Activated CD8-positive, alpha-beta T cell treated with anti-CD3 and anti-CD28 coated beads for 36 hours (primary cell): Measurements from ENCODE around the gene CAPN5. TPM values are rescaled to one million over a fixed set of nuclear protein-coding genes. Genes with fewer than 3 reads are reported as not detected.

Source experiments
- ATAC-seq: fragments of 200-7000 bp; cut with Tn5 transposase; one replicate; pipeline ENCODE4 v1.10.0; 2021; ENCODE audit warnings: mild to moderate bottlenecking, moderate library complexity
- CTCF ChIA-PET: fragments of 350-600 bp; sonication (Branson Sonifier 250); formaldehyde crosslinking; loops from one replicate; lab custom pipeline; 2021; ENCODE audit warnings: antibody characterized with exemption; lab: Charles Lee
- POLR2A ChIA-PET: fragments of 350-600 bp; sonication (Branson Sonifier 250); formaldehyde crosslinking; loops from one replicate; lab custom pipeline; 2021; ENCODE audit warnings: antibody characterized with exemption; lab: Charles Lee
- DNase-seq: peaks from one replicate; pipeline ENCODE4 v3.0.0-alpha.2; 2020
- H3K27ac Mint-ChIP-seq: one replicate; pipeline ENCODE4 v1.8.0; 2021; ENCODE audit warnings: mild to moderate bottlenecking, mixed read lengths
- H3K27me3 Mint-ChIP-seq: one replicate; pipeline ENCODE4 v1.8.0; 2021; ENCODE audit warnings: mixed read lengths
- H3K36me3 Mint-ChIP-seq: one replicate; pipeline ENCODE4 v1.8.0; 2021; ENCODE audit warnings: low read depth, mixed read lengths
- H3K4me1 Mint-ChIP-seq: one replicate; pipeline ENCODE4 v1.8.0; 2021; ENCODE audit warnings: low read depth, mixed read lengths
- H3K4me3 Mint-ChIP-seq: one replicate; pipeline ENCODE4 v1.8.0; 2021; ENCODE audit warnings: mild to moderate bottlenecking, moderate library complexity, mixed read lengths
- H3K9me3 Mint-ChIP-seq: one replicate; pipeline ENCODE4 v1.8.0; 2021; ENCODE audit warnings: mixed read lengths
- intact Hi-C: fragments of 100-400 bp; cut with micrococcal nuclease; formaldehyde crosslinking; loops from one replicate; pipeline ENCODE4 v1.10.0; 2022
- total RNA-seq, 2 experiments: library from RNA; stranded (reverse); gene quantifications; one replicate each; pipeline ENCODE4 v1.2.3, GENCODE V29; 2021
- TF ChIP-seq, protein P1 (sequence below): fragments of 200-600 bp; IDR thresholded peaks from one replicate; pipeline ENCODE4 v1.8.0; 2022; ENCODE audit warnings: antibody characterized with exemption, mild to moderate bottlenecking

Gene CAPN5
- total RNA-seq, 2 experiments from 2014 or later: 1.6 to 2.2 TPM

DNA sequence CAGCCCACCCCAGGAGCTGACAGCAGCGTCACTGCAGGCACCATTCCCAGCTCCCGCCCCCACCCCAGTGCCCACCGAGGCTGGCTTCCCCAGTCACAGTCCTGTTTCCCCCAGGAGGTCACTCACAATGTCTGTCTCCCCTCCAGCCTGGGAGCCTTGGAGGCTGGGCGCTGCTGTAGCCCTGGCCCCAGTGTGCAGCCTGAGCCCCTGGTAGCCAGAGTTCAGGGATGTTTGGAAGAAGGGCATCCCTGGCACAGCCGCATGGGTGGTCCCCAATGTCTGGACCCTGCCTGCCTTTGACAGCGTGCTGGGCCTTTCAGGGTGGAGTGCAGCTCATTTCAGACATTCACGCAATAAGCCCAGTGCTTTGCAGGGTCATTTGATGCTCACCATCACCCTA lies 4.3 kb downstream of the CAPN5 start:
- intact Hi-C loops: no loop called here
- Mint-ChIP-seq H3K4me1 (peaks cover 30% of the 10 kb centered on the region), H3K4me3 (no peak overlapping the region), H3K9me3 (no peaks in the 10 kb centered on the region), H3K27ac (no peak overlapping the region), H3K27me3 (no peaks in the 10 kb centered on the region), H3K36me3 (no peaks in the 10 kb centered on the region)
- no peak for DNase-seq
- TF ChIP-seq, protein P1, sequence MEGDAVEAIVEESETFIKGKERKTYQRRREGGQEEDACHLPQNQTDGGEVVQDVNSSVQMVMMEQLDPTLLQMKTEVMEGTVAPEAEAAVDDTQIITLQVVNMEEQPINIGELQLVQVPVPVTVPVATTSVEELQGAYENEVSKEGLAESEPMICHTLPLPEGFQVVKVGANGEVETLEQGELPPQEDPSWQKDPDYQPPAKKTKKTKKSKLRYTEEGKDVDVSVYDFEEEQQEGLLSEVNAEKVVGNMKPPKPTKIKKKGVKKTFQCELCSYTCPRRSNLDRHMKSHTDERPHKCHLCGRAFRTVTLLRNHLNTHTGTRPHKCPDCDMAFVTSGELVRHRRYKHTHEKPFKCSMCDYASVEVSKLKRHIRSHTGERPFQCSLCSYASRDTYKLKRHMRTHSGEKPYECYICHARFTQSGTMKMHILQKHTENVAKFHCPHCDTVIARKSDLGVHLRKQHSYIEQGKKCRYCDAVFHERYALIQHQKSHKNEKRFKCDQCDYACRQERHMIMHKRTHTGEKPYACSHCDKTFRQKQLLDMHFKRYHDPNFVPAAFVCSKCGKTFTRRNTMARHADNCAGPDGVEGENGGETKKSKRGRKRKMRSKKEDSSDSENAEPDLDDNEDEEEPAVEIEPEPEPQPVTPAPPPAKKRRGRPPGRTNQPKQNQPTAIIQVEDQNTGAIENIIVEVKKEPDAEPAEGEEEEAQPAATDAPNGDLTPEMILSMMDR: no peak
- CTCF ChIA-PET: interaction anchor here (2.8 kb wide), 1 partner anchor 20 kb away, joined by 11 read pairs; no protein-coding TSS in a partner anchor
- ATAC-seq: no peak
- POLR2A ChIA-PET: no interaction called here

DNA sequence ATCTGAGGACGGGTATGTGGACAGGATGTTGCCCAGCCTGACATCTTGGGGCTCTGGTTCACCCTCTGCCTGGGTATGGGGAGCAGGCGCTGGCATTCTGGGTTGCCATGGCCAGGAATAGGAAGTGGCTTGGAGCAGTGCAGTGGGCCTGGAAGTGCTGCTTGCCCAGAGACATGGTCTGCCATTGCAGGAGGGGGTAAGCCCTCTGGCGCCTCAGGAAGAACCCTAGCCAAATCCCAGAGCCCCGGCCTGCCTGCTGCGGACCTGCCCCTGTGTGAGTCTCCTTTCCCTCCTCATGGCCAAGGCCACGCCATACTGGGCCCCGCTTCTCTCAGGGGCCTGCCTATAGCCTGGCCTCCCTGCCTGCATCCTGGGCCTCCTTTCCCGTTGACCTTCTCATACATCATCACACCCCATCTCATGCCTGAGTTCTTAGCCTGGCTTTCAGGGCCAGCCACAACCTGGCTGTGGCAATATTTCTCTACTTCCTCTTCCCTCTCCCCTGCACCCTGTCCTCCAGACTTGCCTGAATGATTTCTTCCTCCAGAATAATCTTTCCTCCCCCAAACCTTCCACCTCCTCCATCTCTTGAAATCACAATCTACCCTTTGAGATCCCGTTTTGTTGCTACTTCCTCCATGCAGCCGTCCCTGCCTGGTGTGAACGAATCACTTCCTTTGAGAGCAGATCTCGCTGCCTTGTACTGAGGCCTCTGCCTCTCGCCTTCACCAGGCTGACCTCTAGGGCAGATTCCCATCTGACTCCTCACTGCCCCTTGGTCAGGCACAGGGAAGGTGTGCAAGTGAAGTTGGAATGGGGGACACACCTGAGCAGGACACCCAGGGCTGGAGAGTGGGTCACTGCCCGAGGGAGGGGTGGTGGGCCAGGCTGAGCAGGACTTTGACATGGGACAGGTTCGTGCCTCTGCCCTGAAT lies 5.2 kb downstream of the CAPN5 start:
- Mint-ChIP-seq H3K27me3 (no peaks in the 10 kb centered on the region), H3K4me3 (no peak overlapping the region), H3K27ac (peak overlapping the region; percentile 35), H3K36me3 (no peaks in the 10 kb centered on the region), H3K4me1 (peaks cover 31% of the 10 kb centered on the region), H3K9me3 (no peaks in the 10 kb centered on the region)
- CTCF ChIA-PET: interaction anchor here (1.4 kb wide), 1 partner anchor 19 kb away, joined by 15 read pairs; no protein-coding TSS in a partner anchor
- ATAC-seq: no peak
- TF ChIP-seq, protein P1: no peak
- DNase-seq: no peak
- intact Hi-C loops: no loop called here
- POLR2A ChIA-PET: interaction anchor here (0.6 to 2.2 kb wide), 4 partner anchors 10 to 296 kb away, joined by 3 to 8 read pairs (median 4); no protein-coding TSS in a partner anchor

DNA sequence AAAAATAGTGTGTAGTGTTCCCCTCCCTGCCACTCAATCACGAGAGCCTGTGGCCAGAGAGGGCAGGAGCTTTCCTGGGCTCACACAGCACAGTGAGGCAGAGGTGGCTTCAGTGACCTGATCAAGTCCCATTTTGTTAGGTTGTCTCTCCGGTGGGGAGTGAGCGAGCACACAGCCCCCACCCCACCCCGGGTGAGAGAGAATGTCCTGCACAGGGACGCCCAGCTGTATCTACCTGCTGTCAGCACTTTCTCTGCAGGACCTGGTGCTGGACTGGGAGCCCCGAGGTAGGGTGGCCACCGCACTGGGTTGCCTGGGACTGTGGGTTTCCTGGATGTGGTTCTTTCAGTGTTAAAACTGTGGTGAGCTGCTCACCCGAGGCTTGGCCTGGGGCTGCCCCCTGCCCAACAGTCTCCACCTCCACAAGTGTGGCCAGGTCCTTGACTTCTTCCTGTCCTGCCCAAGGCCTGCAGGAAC lies 6.1 kb downstream of the CAPN5 start:
- no peaks in the 10 kb centered on the region for H3K9me3 Mint-ChIP-seq
- H3K4me3 Mint-ChIP-seq: no peak overlapping the region
- H3K27ac Mint-ChIP-seq: peak overlapping the region; percentile 20
- peaks cover 25% of the 10 kb centered on the region for H3K4me1 Mint-ChIP-seq
- no peaks in the 10 kb centered on the region for H3K27me3 Mint-ChIP-seq
- ChIA-PET POLR2A (interaction anchor here (0.7 to 2.2 kb wide), 3 partner anchors 9 to 61 kb away, joined by 3 to 8 read pairs (median 4); no protein-coding TSS in a partner anchor), CTCF (interaction anchor here (1.0 to 1.4 kb wide), 2 partner anchors 18 to 26 kb away, joined by 3 to 15 read pairs; no protein-coding TSS in a partner anchor)
- DNase-seq (peak; percentile 57), ATAC-seq (peak; percentile 72)
- intact Hi-C loops: no loop called here
- H3K36me3 Mint-ChIP-seq: no peaks in the 10 kb centered on the region
- TF ChIP-seq, protein P1: no peak

DNA sequence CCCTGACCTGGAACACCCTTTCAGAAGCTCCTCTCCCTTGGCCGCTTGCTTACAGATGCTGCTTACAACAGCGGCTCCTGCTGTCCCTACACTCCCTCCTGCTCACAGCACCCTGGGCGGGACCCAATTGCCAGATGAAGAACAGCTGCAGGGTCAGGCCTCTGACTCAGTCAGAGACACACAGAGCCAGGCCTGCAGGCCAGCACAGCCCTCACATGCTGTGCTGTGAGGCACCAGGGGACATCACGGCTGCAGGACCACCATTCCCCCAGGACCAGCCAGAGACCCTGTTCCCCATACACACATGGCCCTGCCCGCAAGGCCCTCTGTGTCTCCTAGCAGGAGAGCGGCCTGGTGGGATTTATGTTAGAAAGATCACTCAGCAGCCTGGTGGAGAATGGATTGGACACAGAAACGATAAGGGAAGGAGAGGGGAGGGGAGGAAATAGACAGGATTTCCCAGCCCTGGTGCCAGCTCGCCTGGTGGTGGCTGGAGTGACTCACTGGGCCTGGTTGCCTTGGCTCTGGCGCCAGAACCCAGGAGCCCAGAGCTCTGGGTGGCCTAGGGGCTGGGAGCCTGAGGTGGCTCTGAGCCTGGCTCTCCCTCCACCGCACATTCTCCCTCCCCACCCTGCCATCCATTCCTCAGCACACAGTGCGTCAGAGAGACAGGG lies 6.7 kb downstream of the CAPN5 start:
- H3K36me3 Mint-ChIP-seq: no peaks in the 10 kb centered on the region
- ATAC-seq (peak; percentile 67), DNase-seq (no peak)
- ChIA-PET POLR2A (interaction anchor here (1.0 to 2.2 kb wide), 2 partner anchors 8 to 34 kb away, joined by 4 to 8 read pairs; no protein-coding TSS in a partner anchor), CTCF (interaction anchor here (1.0 to 1.4 kb wide), 2 partner anchors 17 to 26 kb away, joined by 3 to 15 read pairs; no protein-coding TSS in a partner anchor)
- peaks cover 23% of the 10 kb centered on the region for H3K4me1 Mint-ChIP-seq
- H3K9me3 Mint-ChIP-seq: peaks cover 2% of the 10 kb centered on the region
- no peak overlapping the region for H3K27ac Mint-ChIP-seq
- no peaks in the 10 kb centered on the region for H3K27me3 Mint-ChIP-seq
- TF ChIP-seq, protein P1: no peak
- intact Hi-C loops: no loop called here
- no peak overlapping the region for H3K4me3 Mint-ChIP-seq
